ENCODE results near the gene PHKA2.

- TF ChIP-seq EZH2 (IDR thresholded peaks at IDR 0.05; ENCODE audit: borderline replicate concordance, low read depth, low read length, severe bottlenecking) (no peak), CTCF (IDR thresholded peaks at IDR 0.05; ENCODE audit: borderline replicate concordance, extremely low read depth, low read length, poor library complexity, severe bottlenecking) (no peak)
Observed at GRCh38 chrX:18871970-18872369, 111.9 kb downstream of the PHKA2 start.
